NB4 (cell line): ENCODE data around the gene AFF3.
"Not testable (repeated sequence)": the region's sequence is repeated elsewhere in the genome, so short reads cannot be mapped to it uniquely, and the experiment has no call there.

Source experiments
- DNase-seq: peaks from one replicate; pipeline ENCODE4 v3.0.0; 2010; ENCODE audit warnings: low read depth
- H3K4me3 ChIP-seq: one replicate; pipeline ENCODE4 v1.5.1; 2011; ENCODE audit warnings: mild to moderate bottlenecking, low read depth, low read length, moderate library complexity
- MYC ChIP-seq: IDR thresholded peaks from 2 replicates; pipeline ENCODE4 v1.6.1; 2011; ENCODE audit warnings: low read depth, low read length
- POLR2A ChIP-seq: IDR thresholded peaks from 2 replicates; pipeline ENCODE4 v1.6.1; 2011; ENCODE audit warnings: mild to moderate bottlenecking; ENCODE audit not compliant: insufficient read length; ENCODE audit errors: extremely low read depth
- TF ChIP-seq, protein P1 (sequence below): IDR thresholded peaks from 2 replicates; pipeline ENCODE4 v1.6.1; 2011; ENCODE audit warnings: low read depth, low read length
- TF ChIP-seq, protein P2 (sequence below): IDR thresholded peaks from one replicate; pipeline ENCODE4 v1.5.1; 2012; ENCODE audit warnings: low read depth, low read length

The AFF3 gene

DNA sequence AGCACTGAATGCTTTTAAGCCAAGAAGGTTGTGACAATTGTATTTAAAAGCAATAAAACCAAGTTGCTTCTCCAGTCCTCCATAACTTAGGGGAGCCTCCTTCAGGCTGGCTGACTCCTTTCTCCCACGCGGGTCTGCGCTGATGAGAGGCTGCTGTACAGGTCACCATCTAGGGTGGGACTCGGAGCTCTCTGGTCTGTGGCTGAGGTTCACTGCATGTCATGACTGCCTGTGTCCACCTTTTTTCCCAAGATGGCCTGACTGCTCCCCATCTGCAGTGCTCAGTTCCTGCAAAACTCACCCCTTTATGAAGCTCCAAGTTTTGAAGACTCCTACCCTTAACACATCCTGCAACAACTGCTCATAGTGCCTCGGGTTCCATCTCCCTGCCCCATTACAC, 194.4 kb downstream of the AFF3 start:
- TF ChIP-seq, protein P1, sequence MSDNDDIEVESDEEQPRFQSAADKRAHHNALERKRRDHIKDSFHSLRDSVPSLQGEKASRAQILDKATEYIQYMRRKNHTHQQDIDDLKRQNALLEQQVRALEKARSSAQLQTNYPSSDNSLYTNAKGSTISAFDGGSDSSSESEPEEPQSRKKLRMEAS = no peak
- TF ChIP-seq, protein P2, sequence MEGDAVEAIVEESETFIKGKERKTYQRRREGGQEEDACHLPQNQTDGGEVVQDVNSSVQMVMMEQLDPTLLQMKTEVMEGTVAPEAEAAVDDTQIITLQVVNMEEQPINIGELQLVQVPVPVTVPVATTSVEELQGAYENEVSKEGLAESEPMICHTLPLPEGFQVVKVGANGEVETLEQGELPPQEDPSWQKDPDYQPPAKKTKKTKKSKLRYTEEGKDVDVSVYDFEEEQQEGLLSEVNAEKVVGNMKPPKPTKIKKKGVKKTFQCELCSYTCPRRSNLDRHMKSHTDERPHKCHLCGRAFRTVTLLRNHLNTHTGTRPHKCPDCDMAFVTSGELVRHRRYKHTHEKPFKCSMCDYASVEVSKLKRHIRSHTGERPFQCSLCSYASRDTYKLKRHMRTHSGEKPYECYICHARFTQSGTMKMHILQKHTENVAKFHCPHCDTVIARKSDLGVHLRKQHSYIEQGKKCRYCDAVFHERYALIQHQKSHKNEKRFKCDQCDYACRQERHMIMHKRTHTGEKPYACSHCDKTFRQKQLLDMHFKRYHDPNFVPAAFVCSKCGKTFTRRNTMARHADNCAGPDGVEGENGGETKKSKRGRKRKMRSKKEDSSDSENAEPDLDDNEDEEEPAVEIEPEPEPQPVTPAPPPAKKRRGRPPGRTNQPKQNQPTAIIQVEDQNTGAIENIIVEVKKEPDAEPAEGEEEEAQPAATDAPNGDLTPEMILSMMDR = no peak
- TF ChIP-seq MYC (no peak), POLR2A (no peak)
- no peak for DNase-seq
- H3K4me3 ChIP-seq = no peak overlapping the region

DNA sequence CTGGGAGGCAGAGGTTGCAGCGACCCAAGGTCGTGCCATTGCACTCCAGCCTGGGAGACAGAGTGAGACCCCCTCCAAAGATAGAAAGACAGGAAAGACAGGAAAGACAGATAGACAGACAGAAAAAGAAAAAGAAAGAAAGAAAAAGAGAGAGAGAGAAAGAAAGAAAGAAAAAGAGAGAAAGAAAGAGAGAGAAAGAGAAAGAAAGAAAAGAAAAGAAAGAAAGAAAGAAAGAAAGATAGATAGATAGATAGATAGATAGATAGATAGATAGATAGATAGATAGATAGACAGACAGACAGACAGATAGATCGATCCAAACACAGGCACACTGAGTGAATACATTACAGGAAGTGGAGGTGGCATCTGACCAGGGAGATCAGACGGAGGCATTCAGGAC, 195.0 kb downstream of the AFF3 start:
- H3K4me3 ChIP-seq, DNase-seq: not testable (repeated sequence)

DNA sequence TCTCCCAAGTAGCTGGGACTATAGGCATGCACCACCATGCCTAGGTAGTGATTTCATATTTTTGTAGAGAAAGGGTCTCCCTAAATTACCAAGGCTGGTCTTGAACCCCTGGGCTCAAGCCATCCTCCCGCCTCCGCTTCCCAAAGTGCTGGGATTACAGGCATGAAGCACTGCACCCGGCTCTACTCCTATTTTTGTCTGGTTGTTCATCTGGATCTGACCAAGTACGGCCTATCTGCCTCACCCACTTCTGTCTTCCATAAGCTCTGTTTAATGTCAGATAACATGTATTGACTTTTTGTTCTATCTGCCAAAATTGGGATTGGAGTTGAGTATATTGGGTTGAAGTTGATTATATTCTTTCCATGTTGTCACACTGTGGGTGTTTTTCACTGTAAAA, 198.4 kb downstream of the AFF3 start:
- TF ChIP-seq, protein P2 = no peak
- TF ChIP-seq, protein P1 = no peak
- no peak for TF ChIP-seq POLR2A
- no peak for TF ChIP-seq MYC
- no peak for DNase-seq
- no peak overlapping the region for H3K4me3 ChIP-seq

DNA sequence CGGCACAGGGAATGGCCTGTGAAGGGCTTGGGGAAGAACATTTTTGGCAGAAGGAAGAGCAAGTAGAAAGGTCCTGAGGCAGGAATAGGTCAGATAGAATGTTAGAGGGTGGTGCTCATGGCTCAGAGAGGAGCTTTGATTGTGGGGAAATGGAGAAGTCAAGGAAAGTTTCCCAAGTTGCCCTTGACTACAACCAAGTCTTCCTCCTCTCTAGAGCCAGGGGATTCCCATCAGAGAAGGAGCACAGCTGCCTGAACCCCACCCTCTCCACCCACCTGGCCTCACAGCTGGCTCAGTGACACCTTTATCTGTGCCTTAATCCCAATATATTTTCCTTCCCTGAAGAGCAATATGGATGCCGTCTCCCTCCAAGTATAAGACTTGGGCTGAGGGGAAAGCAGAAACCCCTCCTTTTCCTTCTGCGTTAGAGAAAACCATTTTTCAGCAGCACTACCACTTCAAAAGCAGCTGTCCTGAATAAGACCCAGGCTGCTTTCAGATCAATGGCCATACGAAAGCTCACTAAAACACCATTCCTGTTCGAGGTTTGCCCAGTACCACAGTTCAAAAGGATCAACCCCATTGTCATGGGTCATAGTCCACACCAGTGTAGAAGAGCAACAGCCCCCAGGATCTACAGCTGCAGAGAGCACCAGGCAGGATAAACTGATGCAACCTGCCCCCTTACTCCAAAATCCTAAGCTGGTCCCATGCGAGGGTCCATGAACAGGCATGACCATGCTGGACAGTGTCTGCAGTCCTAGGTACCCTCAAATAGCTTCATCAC, 199.6 kb downstream of the AFF3 start:
- no peak overlapping the region for H3K4me3 ChIP-seq
- TF ChIP-seq POLR2A = no peak
- TF ChIP-seq, protein P1 = no peak
- no peak for TF ChIP-seq MYC
- TF ChIP-seq, protein P2 = no peak
- DNase-seq = no peak

DNA sequence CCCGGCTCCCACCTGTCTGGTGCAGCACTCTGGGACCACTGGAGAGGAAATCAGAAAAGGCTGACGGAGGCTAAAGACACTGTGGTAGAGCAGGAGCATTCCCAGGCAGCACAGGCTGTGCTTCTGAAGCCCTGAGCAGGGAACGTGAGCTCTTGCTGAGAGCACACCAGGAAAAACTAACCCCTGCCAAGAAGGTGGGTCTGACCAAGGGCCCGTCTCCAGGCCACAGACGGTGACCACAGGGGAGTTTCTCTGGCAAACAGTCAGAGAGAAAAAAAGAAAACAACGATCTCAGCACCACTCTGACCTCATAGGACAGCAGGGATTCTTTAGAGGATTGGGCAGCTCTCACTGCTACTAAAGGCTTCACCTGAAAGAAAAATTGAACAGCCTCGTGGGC, 201.4 kb downstream of the AFF3 start:
- TF ChIP-seq MYC (no peak), POLR2A (no peak)
- TF ChIP-seq, protein P2 = no peak
- TF ChIP-seq, protein P1 = no peak
- H3K4me3 ChIP-seq = no peak overlapping the region

DNA sequence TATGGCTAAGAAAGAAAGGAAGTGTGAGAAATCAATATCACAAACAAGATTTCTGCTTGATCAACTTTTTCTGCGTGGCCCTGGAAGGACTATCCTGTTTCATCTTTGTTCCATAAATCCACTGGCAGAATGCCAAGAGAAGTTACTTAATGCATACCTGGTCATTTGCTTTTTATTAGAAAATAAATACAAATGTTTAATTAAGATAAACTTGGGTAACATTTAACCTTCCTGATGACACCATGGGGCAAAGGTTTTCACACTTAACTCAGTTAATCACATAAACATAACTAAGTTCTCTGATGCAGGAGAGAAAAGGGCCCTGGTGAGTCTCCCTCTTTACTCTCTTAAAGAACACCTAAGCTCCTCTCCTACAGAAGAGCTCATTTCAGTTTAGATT, 203.3 kb downstream of the AFF3 start:
- TF ChIP-seq, protein P2 = no peak
- TF ChIP-seq POLR2A (no peak), MYC (no peak)
- TF ChIP-seq, protein P1 = no peak
- H3K4me3 ChIP-seq = no peak overlapping the region
- no peak for DNase-seq

More for the DNA sequence above, 201.4 kb downstream of the AFF3 start:
- no peak for DNase-seq
